Measurements from ENCODE around the gene HDAC4.
A peak's percentile ranks its signal among the peaks of the same experiment; 100 is the strongest.
"Not testable (repeated sequence)": the region's sequence is repeated elsewhere in the genome, so short reads cannot be mapped to it uniquely, and the experiment has no call there.

HDAC4 gene
- total RNA-seq, result 30.4 to 122 (median 63.9) reads per million in 9 experiments

GRCh38 chr2:239400596-239401066 lies at the start of gene HDAC4:
Gene HDAC4 (minus strand): TSS chr2:239401020. CDS start chr2:239352699, 48,321 bp downstream.
- Mint-ChIP-seq H3K4me3 (peak within 1 kb of the TSS; percentile 93 to 95), H3K4me1 (ENCODE audit: low read depth in 2 of 2) (peaks cover 21 to 33% of the 10 kb centered on the region in 2 donors), H3K36me3 (ENCODE audit: insufficient read depth) (peaks cover 14% of the 10 kb centered on the region), H3K9me3 (no peaks in the 10 kb centered on the region), H3K27ac (peak within 1 kb of the TSS; percentile 98 to 99), H3K27me3 (peaks cover 0 to 2% of the 10 kb centered on the region in 2 donors)
- peak; percentile 72 for ATAC-seq (replicated peaks)
- no peak for DNase-seq

GRCh38 chr2:239449468-239449867 lies 48.6 kb upstream of the HDAC4 start:
- DNase-seq; ATAC-seq (replicated peaks); H3K4me3 Mint-ChIP-seq; H3K4me1 Mint-ChIP-seq (ENCODE audit: low read depth in 2 of 2); H3K27ac Mint-ChIP-seq; H3K36me3 Mint-ChIP-seq (ENCODE audit: insufficient read depth); H3K9me3 Mint-ChIP-seq: not testable (repeated sequence)
- H3K27me3 Mint-ChIP-seq, result peaks cover 9 to 26% of the 10 kb centered on the region in 2 donors

- H3K4me3 Mint-ChIP-seq, result no peak overlapping the region
- no peak for DNase-seq
- H3K27me3 Mint-ChIP-seq, result peaks cover 7 to 10% of the 10 kb centered on the region in 2 donors
- H3K9me3 Mint-ChIP-seq, result no peaks in the 10 kb centered on the region
- H3K4me1 Mint-ChIP-seq (ENCODE audit: low read depth in 2 of 2), result peaks cover 13 to 16% of the 10 kb centered on the region in 2 donors
- no peak overlapping the region for H3K27ac Mint-ChIP-seq
- no peak for ATAC-seq (replicated peaks)
- no peaks in the 10 kb centered on the region for H3K36me3 Mint-ChIP-seq (ENCODE audit: insufficient read depth)
Observed at GRCh38 chr2:239445771-239446524, 45.1 kb upstream of the HDAC4 start.

- H3K27me3 Mint-ChIP-seq, result peaks cover 16 to 20% of the 10 kb centered on the region in 2 donors
- no peak overlapping the region for H3K27ac Mint-ChIP-seq
- peaks cover 21 to 22% of the 10 kb centered on the region in 2 donors for H3K4me1 Mint-ChIP-seq (ENCODE audit: low read depth in 2 of 2)
- DNase-seq, result no peak
- ATAC-seq (replicated peaks), result no peak
- no peaks in the 10 kb centered on the region for H3K36me3 Mint-ChIP-seq (ENCODE audit: insufficient read depth)
- no peak overlapping the region for H3K4me3 Mint-ChIP-seq
- no peaks in the 10 kb centered on the region for H3K9me3 Mint-ChIP-seq
Observed at GRCh38 chr2:239444626-239445577, 44.1 kb upstream of the HDAC4 start.

- no peak for ATAC-seq (replicated peaks)
- Mint-ChIP-seq H3K4me1 (ENCODE audit: low read depth in 2 of 2) (peaks cover 22 to 25% of the 10 kb centered on the region in 2 donors), H3K27ac (no peak overlapping the region), H3K27me3 (peaks cover 23 to 30% of the 10 kb centered on the region in 2 donors), H3K9me3 (no peaks in the 10 kb centered on the region), H3K36me3 (ENCODE audit: insufficient read depth) (no peaks in the 10 kb centered on the region), H3K4me3 (no peak overlapping the region)
- DNase-seq, result no peak
Observed at GRCh38 chr2:239443666-239444567, 43.1 kb upstream of the HDAC4 start.

- no peak for ATAC-seq (replicated peaks)
- Mint-ChIP-seq H3K27ac (no peak overlapping the region), H3K27me3 (peaks cover 26 to 36% of the 10 kb centered on the region in 2 donors), H3K4me1 (ENCODE audit: low read depth in 2 of 2) (peaks cover 22 to 25% of the 10 kb centered on the region in 2 donors), H3K9me3 (no peaks in the 10 kb centered on the region), H3K4me3 (no peak overlapping the region), H3K36me3 (ENCODE audit: insufficient read depth) (no peaks in the 10 kb centered on the region)
- no peak for DNase-seq
Observed at GRCh38 chr2:239443102-239443620, 42.3 kb upstream of the HDAC4 start.

- peaks cover 24 to 36% of the 10 kb centered on the region in 2 donors for H3K27me3 Mint-ChIP-seq
- no peaks in the 10 kb centered on the region for H3K36me3 Mint-ChIP-seq (ENCODE audit: insufficient read depth)
- peak overlapping the region; percentile 74 to 79 for H3K4me3 Mint-ChIP-seq
- no peak overlapping the region for H3K27ac Mint-ChIP-seq
- DNase-seq, result no peak
- ATAC-seq (replicated peaks), result no peak
- H3K9me3 Mint-ChIP-seq, result no peaks in the 10 kb centered on the region
- peaks cover 22 to 25% of the 10 kb centered on the region in 2 donors for H3K4me1 Mint-ChIP-seq (ENCODE audit: low read depth in 2 of 2)
Observed at GRCh38 chr2:239442192-239442591, 41.4 kb upstream of the HDAC4 start.

GRCh38 chr2:239441261-239442078 lies 40.6 kb upstream of the HDAC4 start:
- DNase-seq, result peak; percentile 14 to 27 (median 16)
- no peaks in the 10 kb centered on the region for H3K9me3 Mint-ChIP-seq
- peaks cover 29 to 41% of the 10 kb centered on the region in 2 donors for H3K27me3 Mint-ChIP-seq
- ATAC-seq (replicated peaks), result peak; percentile 89
- peak overlapping the region; percentile 74 to 79 for H3K4me3 Mint-ChIP-seq
- peaks cover 22 to 26% of the 10 kb centered on the region in 2 donors for H3K4me1 Mint-ChIP-seq (ENCODE audit: low read depth in 2 of 2)
- H3K27ac Mint-ChIP-seq, result no peak overlapping the region
- H3K36me3 Mint-ChIP-seq (ENCODE audit: insufficient read depth), result no peaks in the 10 kb centered on the region

GRCh38 chr2:239440511-239440959 lies 39.7 kb upstream of the HDAC4 start:
- H3K27me3 Mint-ChIP-seq, result peaks cover 32 to 45% of the 10 kb centered on the region in 2 donors
- H3K4me1 Mint-ChIP-seq (ENCODE audit: low read depth in 2 of 2), result peaks cover 22 to 28% of the 10 kb centered on the region in 2 donors
- H3K27ac Mint-ChIP-seq, result no peak overlapping the region
- ATAC-seq (replicated peaks) (no peak), DNase-seq (no peak)
- H3K36me3 Mint-ChIP-seq (ENCODE audit: insufficient read depth), result no peaks in the 10 kb centered on the region
- H3K9me3 Mint-ChIP-seq, result no peaks in the 10 kb centered on the region
- H3K4me3 Mint-ChIP-seq, result peak overlapping the region; percentile 74 to 79

- DNase-seq, result no peak
- Mint-ChIP-seq H3K36me3 (ENCODE audit: insufficient read depth) (peaks cover 2% of the 10 kb centered on the region), H3K9me3 (no peaks in the 10 kb centered on the region), H3K4me1 (ENCODE audit: low read depth in 2 of 2) (peaks cover 22 to 28% of the 10 kb centered on the region in 2 donors), H3K4me3 (no peak overlapping the region), H3K27ac (no peak overlapping the region), H3K27me3 (peaks cover 32 to 45% of the 10 kb centered on the region in 2 donors)
- no peak for ATAC-seq (replicated peaks)
Observed at GRCh38 chr2:239439754-239440315, 39.0 kb upstream of the HDAC4 start.

GRCh38 chr2:239438995-239439753 lies 38.4 kb upstream of the HDAC4 start:
- peaks cover 22 to 28% of the 10 kb centered on the region in 2 donors for H3K4me1 Mint-ChIP-seq (ENCODE audit: low read depth in 2 of 2)
- H3K4me3 Mint-ChIP-seq, result peak overlapping the region in 1 of 2 donors; percentile 28
- H3K36me3 Mint-ChIP-seq (ENCODE audit: insufficient read depth), result peaks cover 2% of the 10 kb centered on the region
- H3K9me3 Mint-ChIP-seq, result no peaks in the 10 kb centered on the region
- no peak overlapping the region for H3K27ac Mint-ChIP-seq
- ATAC-seq (replicated peaks), result no peak
- DNase-seq, result no peak
- H3K27me3 Mint-ChIP-seq, result peaks cover 32 to 45% of the 10 kb centered on the region in 2 donors
